Embryonic facial prominence (tissue), 1 donor: ENCODE results near the gene HSPA1B.
"Not testable (repeated sequence)": the region's sequence is repeated elsewhere in the genome, so short reads cannot be mapped to it uniquely, and the experiment has no call there.

Source experiments
- DNase-seq: peaks from one replicate; pipeline ENCODE4 v3.0.0-alpha.2; 2016; ENCODE audit errors: extremely low spot score

The HSPA1B gene

DNA sequence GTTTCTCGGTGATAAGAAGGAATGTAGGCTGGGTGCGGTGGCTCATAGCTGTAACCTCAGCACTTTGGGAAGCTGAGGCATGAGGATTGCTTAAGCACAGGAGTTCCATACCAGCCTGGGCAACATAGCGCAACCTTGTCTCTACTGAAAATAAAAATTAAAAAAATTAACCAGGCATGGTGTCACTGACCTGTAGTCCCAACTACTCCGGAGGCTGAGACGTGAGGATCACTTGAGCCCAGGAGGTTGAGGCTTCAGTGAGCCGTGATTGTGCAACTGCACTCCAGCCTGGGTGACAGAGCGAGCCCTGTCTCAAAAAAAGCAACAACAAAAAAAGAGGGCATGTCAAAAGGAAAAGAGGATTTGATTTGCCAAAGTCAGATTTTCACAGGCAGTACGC lies 31.2 kb downstream of the HSPA1B start:
- DNase-seq = no peak

DNA sequence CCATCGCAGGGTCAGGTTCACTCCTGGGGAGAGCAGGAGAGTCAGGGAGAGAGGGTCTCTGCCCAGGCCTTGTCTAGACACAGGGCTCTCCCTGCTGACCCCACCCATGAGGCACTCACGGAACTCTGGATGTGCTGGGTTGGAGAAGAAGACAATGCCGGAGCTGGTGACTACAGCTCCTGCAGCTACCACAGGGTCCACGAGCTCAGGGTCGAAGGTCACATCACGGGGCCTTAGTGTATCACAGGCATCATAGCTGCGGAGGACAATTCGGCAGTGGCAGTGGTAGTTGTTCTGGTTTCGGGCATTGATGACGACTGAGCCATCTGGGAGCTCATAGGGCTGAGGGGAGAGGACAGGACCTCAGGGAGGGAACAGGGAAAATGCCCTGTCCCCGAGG lies 32.4 kb downstream of the HSPA1B start:
- no peak for DNase-seq

DNA sequence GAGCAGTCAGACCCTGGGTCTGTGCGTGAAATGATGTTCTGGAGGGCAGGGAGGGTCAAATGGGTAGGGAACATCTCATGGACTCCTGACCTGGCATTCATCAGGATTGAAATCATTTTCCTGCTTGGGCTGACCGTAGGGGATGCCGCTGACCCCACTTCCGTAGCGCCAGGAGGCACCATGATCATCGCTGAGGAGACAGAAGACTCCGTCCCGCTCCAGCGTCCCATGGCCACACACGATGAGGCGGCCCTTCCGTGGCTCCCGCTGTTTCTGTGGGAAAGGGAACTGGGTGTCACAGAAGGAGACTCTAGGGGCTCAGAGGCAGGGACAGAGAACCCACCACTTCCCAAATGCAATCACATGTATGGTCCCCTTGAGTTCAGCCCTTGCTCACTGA lies 32.8 kb downstream of the HSPA1B start:
- no peak for DNase-seq

DNA sequence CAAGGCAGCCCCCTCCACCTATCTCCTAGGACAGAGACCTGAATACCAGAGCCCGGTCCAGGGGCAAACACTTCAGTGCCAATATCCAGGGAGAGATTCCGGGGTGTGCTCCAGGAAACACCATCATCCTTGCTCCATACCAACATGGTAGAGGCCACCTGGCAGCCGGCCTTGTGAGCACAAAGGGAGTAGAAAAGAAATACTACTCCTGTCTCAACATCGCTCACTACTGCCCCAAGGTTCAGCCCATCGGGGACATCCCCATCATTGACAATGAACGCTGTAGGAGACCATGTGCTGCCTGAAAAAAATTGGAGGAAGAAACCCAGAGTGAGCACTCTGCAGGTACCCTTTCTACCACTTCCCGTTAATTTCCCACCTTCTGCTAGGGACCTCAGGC lies 33.6 kb downstream of the HSPA1B start:
- DNase-seq = no peak

DNA sequence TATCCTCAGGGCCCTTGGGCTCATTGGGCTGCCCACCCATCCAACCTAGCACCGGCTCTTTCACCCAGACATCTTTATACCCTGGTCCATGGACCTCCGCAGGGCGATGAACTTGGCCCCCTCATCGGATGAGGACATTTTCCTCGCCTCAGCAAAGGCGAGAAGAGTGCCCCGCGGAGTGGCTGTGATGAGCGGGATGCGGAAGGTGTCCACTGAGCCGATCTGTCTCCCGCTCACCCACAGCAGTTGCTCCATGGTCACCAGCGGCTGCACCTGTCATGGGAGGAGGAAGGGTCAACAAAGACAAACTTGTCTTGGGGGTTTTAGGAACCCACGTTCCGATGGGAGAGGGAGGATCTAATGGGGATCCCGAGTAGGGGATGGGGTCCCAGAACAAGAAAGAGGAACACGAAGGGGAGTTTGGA lies 34.4 kb downstream of the HSPA1B start:
- DNase-seq = no peak

DNA sequence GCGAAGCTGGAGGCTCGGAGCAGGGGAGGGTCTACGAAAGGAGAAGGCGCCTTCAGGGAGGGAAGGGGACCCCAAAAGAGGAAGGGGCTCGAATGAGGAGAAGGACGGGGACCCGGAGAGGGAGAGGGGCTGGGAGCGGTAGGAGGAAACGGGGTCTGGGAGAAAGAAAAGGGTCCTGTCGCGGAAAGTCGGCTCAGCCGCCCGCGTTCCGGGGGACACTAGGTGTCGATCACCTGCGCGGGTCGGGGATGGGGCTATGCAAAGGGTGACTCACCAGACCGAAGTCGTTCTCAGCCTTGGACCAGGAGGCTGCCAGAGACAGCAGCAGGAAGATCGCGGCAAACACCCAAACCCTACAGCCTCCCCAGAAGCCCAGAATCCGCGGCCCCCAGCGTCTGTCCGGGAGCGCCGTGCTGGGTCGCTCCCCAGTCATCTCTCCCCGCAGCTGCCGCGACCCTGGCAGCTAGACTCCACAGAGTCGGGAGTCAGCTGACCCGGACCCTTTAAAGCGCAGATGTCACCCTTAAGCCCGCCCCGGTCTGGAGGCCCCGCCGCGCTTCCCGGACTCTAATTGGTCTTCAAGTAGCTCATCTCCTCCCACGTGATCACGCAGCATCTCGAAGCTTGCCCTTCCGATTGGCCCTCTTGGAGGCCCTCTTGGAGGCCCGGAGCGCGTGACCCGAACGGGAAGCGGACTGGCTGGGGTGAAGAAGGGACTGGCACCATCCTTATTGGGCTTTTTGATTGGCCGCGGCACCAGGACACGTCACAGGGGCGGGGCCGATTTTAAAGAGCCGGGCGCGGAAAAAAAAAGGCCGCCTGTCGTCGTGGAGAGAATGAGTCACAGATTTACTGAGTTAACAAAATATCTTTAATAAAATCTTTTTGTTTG lies 35.1 kb downstream of the HSPA1B start, which contains the start of gene NEU1:
TSS of gene NEU1 (minus strand) at position 478 of the 892 bp plus-strand sequence. CDS start at position 433, 45 bp downstream.
- peak; percentile 100 for DNase-seq

DNA sequence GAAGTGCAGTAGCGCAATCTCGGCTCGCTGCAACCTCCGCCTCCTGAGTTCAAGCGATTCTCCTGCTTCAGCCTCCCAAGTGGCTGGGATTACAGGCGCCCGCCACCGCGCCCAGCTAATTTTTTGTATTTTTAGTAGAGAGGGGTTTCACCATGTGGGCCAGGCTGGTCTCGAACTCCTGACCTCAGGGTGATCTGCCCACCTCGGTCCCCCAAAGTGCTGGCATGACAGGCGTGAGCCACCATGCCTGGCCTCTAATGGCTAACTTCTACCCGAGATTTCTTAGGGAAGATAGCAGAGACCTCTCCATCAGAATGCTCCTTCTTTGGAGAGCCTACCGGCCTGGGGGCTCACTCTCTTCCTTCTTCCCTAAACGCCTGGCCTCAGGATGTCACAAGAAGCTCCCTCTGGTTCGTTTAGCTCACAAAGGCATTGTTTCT lies 36.6 kb downstream of the HSPA1B start:
- not testable (repeated sequence) for DNase-seq

DNA sequence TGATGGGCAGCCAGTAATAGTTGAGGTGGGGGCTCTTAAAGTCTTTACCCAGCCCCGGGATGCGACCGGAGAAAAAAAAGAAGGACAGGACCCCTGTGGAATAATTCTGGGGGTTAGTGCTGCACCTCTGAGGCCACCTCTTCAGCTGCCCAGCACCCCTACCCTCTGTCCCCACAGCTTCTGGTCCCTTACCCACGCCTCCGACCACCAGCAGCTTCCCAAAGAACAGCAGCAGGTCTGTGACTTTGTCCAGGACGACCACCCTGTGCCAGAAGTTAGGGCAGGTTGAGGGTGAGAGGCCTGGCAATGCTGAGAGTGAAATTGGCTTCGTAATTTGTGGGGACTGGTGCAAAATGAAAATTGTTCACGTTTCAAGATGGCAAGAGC lies 37.3 kb downstream of the HSPA1B start:
- DNase-seq = no peak

DNA sequence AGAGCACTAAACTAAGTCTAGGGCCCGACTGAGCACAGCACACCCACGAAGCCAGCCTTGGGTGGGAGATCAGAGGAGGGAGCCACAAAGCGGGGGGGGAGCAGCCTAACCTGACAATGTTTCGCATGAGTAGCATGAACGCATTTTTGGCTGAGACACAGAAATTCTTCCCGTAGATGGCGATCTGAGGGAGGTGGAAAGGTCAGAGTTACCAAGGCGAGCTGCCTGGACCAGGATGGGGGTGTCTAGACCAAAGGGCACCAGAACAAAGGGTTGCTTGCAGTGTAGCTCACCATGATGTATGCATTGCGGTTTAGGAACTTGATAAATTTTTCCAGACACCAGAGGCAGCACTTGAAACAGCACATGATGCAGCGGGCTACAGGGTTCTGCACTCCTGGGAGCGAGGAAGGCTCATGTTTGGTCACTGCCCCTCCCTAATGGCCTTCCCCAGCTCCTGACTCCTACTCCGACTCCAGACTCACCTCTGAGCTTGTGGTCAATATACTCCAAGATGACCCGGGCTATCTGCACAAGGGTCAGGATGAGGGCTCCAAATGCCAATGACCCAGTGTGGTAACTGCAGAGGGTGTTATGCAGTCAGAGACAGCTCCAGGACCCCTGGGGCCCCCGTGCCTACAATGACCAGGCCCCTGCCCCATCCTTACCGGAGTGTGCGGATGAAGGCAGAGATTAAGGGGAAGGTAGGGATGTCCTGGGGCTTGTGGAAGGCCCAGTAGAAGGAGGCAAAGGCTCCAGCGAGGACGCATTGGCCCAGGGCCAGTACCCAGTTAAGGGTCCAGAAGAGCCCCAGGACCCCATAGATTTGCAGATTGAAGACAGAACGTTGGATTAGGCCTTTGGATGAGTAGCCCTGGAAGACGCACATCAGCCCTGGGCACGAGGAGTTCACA lies 37.9 kb downstream of the HSPA1B start:
- no peak for DNase-seq

DNA sequence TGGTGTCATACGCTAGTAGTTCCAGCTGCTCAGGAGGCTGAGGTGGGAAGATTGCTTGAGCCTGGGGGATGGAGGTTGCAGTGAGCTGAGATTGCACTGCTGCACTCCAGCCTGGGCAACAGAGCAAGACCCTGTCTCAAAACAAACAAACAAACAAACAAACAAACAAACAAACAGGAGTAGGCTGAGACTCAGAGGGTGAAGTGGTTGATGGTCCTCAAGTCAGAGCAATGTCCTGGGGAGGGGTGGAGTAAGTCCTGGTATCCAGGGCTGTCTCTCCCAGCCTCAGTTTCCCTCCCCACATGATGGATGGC lies 41.1 kb downstream of the HSPA1B start:
- DNase-seq = not testable (repeated sequence)

DNA sequence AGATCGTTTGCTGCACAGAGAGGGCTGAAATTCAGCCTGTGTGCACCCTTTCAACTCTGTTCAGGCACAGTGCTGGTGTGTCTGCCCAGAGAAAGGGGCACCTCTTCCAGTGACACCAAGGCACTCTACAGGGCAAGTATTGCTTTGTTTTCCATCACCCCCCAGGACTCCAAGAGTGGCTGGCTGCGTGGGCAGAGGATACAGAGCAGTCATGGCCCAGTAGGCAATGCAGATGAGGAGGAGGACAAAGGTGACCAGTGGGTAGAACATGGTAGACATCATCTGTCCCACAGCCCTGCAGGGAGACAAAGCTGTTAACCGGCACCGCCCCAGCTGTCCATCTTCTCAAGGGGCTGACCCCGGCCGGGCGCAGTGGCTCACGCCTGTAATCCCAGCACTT lies 41.8 kb downstream of the HSPA1B start:
- no peak for DNase-seq

DNA sequence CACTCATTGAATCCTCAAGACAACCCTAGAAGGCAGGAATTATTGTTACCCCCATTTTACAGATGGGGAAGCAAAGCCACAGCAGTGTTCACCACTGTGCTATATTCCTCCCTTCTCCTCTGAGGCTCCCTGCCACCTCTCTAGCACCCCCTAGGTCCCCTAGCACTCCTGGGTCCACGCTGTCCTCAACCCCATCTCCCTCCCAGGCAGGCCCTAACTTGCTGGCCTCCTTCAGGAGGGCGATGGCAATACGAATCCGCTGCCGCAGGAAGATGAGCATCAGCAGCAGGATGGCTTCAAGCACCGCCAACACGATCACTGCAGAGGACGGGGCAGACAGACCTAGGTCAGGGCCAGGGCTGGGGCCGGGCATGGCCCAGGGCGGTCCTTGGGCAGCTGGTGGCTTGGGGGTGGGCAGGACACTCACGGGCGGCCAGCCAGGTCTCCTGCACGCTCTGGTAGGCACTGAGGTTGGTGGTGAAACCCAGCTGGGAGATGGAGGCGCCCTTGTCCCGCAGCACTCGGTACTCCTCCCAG lies 42.9 kb downstream of the HSPA1B start:
- no peak for DNase-seq

DNA sequence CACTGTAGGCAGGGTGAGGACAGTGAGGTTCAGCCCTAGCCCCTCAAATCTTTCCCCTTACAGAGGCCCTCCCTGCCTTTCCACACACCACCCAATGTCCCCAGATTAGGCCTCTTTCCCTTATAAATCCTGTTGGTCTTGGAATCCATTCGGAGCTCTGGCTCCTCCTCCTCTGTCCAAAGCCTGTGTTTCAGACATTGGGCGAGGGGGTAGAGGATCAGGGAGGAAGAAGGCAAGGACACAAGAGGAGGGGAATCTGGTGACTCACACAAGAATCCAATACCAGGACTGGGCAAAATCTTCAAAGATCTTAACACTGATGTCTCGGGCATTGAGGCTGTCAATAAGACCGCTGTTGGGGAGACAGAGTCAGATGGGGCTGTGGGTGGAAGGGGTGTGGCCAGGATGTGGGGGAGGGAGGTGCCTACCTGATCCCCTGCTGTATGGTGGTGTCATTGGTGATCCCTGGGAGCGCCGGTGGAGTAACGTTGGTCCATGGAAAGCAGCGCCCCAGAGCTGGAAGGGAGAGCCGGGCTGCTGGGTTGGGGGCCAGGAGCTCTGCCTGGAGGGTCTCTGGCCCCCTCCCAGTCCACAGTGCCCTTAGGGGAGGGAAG lies 43.6 kb downstream of the HSPA1B start:
- DNase-seq = no peak

DNA sequence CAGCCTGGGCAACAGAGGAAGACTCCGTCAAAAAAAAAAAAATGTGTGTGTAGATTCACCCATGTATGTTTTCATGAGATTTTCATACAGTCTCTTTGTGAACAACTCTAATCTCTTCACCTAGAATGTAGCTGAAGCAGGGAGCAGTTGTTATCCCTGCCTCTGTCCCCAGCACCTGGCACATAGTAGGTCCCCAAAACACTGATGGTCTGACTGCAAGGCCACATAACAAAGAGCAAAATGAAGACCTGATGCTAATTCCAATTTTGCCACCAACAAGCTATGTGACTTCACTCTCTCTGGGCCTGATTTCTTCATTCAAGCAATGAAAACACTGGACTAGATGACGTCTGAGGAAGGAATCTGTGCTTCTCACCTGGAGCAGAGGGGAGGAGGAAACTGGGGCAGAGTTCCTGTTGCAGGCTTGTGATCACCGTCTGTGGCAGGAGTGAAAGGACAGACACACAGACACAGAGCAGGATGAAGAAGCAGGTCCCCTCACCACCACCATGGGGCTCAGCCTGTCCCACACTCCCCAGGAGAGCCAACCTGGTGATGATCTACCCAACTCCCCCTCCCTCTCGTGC lies 46.6 kb downstream of the HSPA1B start:
- no peak for DNase-seq

DNA sequence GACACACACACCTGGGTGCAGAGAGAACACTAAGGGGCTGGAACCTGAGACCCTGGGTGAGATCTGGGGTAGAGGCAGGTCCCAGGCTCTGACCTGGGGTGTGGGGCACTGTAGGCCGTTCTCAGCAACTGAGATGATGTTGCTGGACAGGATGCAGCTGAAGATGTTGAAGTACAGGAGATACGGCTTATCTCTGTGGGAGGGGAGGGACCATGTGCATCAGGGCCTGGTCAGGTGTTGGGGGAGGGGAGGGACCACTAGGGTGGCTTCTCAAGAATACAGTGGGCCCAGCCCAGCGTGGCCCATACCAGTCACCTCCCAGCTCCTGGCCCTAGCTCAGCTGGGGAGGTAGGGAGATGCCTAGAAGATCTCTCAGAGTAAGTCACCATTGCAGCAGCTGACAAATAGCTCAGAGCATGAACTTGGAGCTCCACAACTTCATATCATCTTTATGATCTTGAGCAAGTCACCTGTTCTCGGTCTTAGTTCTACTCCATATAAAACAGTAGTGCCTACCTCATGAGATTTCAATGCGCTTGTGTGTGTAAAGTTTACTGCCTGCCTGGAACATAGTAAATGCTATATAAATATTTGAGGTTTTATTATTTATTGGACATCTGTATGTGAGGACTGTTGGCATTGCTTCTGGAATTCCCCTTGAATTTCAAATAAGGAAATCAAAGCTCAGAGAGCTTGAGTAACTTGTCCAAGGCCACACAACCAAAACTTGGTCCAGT lies 47.5 kb downstream of the HSPA1B start:
- DNase-seq = no peak

DNA sequence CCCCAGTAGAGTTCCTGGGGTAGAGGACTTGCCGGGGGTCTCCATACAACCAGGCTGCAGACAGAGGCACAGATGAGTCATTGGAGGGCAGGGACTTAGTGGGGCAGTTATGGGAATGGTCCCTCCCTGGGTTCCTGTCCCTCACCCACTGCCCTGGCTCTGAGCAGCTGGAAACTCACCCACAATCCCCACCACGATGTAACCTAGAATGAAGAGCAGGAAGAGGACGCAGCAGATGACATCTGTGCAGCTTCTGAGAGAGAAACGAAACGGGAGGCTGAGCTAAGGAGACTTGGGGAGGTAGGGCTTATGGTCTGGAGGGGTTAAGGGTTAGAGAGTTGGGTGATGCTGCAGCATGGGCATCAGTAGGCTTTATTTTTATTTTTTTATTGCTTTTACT lies 48.3 kb downstream of the HSPA1B start:
- no peak for DNase-seq

DNA sequence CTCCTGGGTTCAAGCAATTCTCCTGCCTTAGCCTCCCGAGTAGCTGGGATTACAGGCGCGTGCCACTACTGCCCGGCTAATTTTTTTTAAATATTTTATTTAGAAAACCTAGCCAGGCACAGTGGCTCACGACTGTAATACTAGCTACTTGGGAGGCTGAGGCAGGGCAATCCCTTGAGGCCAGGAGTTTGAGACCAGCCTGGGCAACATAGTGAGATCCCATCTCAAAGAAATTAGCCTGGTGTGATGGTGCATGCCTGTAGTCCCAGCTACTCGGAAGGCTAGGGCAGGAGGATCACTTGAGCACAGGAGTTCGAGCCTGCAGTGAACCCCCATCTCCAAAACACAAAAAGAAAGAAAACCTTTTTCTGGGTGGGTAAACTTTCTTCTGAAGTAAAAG lies 48.8 kb downstream of the HSPA1B start:
- no peak for DNase-seq

DNA sequence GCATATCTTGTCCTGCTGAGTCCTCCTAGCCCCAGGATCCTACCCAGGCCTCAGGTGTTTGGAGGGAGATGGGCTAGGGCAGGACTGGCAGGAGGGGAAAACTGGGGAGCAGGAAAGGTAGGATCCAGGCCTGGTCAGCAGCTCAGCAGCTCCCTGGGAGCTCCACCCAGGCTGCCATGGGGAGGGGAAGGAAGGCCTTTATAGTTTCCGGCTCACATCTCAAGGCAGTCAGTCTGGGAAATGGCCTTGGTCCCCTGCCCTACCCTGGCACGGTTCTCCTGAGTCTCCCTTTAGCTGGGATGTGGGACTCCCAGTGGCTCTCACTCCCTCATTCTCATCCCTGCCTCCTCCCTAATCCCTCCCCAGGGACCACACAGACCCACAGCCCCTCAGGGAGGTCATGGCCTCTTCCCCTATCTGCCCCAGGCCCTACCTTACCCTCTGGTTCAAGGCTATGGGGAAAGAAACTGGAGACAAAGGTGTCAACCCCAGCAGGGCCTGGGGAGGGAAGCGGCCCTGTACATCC lies 49.6 kb downstream of the HSPA1B start:
- DNase-seq = no peak

DNA sequence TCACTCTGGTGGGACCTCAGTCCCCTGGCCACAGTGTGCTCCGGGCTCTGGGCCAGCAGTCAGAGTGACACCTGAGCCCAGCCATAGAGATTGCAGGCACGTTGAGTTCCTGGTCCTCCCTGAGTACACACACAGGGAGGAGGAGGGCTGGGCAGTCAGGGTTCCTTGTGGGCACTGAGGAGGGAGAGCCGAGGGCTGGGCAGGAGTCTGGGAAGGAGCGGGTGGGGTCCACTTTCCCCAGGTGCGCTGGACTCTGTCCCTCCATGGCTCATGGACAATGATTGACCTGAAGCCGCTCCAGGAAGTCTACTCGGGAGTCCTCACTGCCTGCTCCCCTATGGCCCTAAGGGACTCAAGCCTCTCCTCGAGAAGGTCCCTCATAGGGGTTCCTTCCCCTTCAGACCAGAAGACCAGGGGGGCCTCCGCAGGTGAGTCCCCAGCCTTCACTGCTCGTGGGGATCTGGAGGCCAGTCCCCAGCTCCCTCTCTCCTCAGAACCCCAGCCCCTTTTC lies 50.2 kb downstream of the HSPA1B start:
- no peak for DNase-seq

DNA sequence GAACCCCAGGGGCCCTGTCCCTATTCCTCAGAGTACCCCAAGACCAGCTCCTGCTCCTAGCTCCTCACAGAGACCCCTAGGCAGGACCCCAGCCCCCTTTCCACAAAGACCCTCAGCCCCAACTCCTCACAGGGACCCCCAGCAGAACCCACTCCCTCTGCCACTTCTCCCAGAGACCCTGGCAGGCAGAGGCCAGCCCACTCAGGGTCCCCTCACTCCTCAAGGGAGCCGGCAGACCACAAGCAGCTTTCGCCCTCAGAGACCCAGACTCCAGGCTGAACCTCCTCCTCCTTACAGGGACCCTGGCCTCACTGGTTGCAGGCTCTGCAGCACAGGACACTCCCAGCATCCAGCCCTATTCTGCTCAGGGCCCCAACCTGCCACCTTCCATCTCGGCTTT lies 50.7 kb downstream of the HSPA1B start:
- DNase-seq = no peak
